ENCODE data around the gene PSEN1.

- TF ChIP-seq CTCF (conservative IDR thresholded peaks at IDR 0.05; ENCODE audit: low read depth in 2 of 2): no peak
- TF ChIP-seq JUNB (IDR thresholded peaks at IDR 0.05; ENCODE audit: unreplicated experiment): no peak
- no peak for TF ChIP-seq POLR2AphosphoS5 (IDR thresholded peaks at IDR 0.05; ENCODE audit: low read depth)
- no peak for TF ChIP-seq EZH2 (IDR thresholded peaks at IDR 0.05; ENCODE audit: low read depth, unreplicated experiment)
- no peak for TF ChIP-seq CREB1 (CRISPR knock-in tag; IDR thresholded peaks at IDR 0.05; ENCODE audit: low read depth)
Observed at GRCh38 chr14:73263606-73264005, 127.3 kb downstream of the PSEN1 start.
